Measurements from ENCODE around the gene TNP1.

DNA sequence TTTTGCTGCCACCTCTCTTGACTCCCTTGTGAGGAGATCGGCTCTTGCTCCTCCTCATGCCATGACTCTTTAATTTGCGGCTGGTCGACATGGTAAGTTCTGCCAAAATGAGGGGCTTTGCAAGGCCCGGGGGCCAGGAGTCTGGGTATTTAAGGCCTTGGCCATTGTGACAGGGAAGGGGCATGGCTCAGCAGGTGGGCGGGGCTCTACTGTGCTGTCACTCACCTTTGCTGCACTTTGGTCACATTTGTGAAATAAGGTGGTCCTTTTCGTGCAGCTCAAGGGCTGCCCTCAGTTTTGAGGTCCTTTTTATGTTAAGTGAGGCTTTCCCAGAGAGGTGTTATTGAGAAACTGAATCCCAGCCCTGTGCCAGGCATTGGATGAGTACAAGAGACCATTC is at the start of gene TNP1:
- TF ChIP-seq POLR2A (IDR thresholded peaks at IDR 0.05) (no peak), CTCF (IDR thresholded peaks at IDR 0.05) (no peak), POLR2AphosphoS5 (IDR thresholded peaks at IDR 0.05) (no peak)
